ENCODE data around the gene MYL1. TPM values are rescaled to one million over a fixed set of nuclear protein-coding genes. Genes with fewer than 3 reads are reported as not detected.

Gene MYL1
- total RNA-seq, 1 donor from 2014 or later, result not detected

- H3K27me3 Mint-ChIP-seq, result peaks cover 3% of the 10 kb centered on the region
- H3K27ac Mint-ChIP-seq, result no peak overlapping the region
- no peaks in the 10 kb centered on the region for H3K9me3 Mint-ChIP-seq (ENCODE audit: low read depth)
- no peaks in the 10 kb centered on the region for H3K36me3 Mint-ChIP-seq (ENCODE audit: insufficient read depth)
- TF ChIP-seq CTCF (IDR thresholded peaks at IDR 0.05; ENCODE audit: unreplicated experiment), result no peak
- no peaks in the 10 kb centered on the region for H3K4me1 Mint-ChIP-seq (ENCODE audit: low read depth)
- DNase-seq (ENCODE audit: low spot score, unreplicated experiment), result no peak
- no peak overlapping the region for H3K4me3 Mint-ChIP-seq (ENCODE audit: low read depth)
Measured at GRCh38 chr2:210299866-210300373, 15.1 kb downstream of the MYL1 start.

- TF ChIP-seq CTCF (IDR thresholded peaks at IDR 0.05; ENCODE audit: unreplicated experiment), result no peak
- Mint-ChIP-seq H3K36me3 (ENCODE audit: insufficient read depth) (no peaks in the 10 kb centered on the region), H3K4me1 (ENCODE audit: low read depth) (peaks cover 3% of the 10 kb centered on the region), H3K27me3 (no peaks in the 10 kb centered on the region), H3K9me3 (ENCODE audit: low read depth) (peaks cover 5% of the 10 kb centered on the region), H3K4me3 (ENCODE audit: low read depth) (no peak overlapping the region), H3K27ac (no peak overlapping the region)
- DNase-seq (ENCODE audit: low spot score, unreplicated experiment), result no peak
Measured at GRCh38 chr2:210288408-210288807, 26.6 kb downstream of the MYL1 start.

- no peak overlapping the region for H3K27ac Mint-ChIP-seq
- H3K27me3 Mint-ChIP-seq, result no peaks in the 10 kb centered on the region
- no peak for DNase-seq (ENCODE audit: low spot score, unreplicated experiment)
- peaks cover 3% of the 10 kb centered on the region for H3K4me1 Mint-ChIP-seq (ENCODE audit: low read depth)
- no peaks in the 10 kb centered on the region for H3K36me3 Mint-ChIP-seq (ENCODE audit: insufficient read depth)
- TF ChIP-seq CTCF (IDR thresholded peaks at IDR 0.05; ENCODE audit: unreplicated experiment), result no peak
- no peak overlapping the region for H3K4me3 Mint-ChIP-seq (ENCODE audit: low read depth)
- peaks cover 12% of the 10 kb centered on the region for H3K9me3 Mint-ChIP-seq (ENCODE audit: low read depth)
Measured at GRCh38 chr2:210287301-210287700, 27.7 kb downstream of the MYL1 start.

GRCh38 chr2:210286123-210286680 is 28.8 kb downstream of the MYL1 start:
- Mint-ChIP-seq H3K9me3 (ENCODE audit: low read depth) (peaks cover 12% of the 10 kb centered on the region), H3K27me3 (no peaks in the 10 kb centered on the region), H3K4me3 (ENCODE audit: low read depth) (no peak overlapping the region), H3K36me3 (ENCODE audit: insufficient read depth) (no peaks in the 10 kb centered on the region), H3K4me1 (ENCODE audit: low read depth) (peaks cover 3% of the 10 kb centered on the region), H3K27ac (no peak overlapping the region)
- no peak for DNase-seq (ENCODE audit: low spot score, unreplicated experiment)
- no peak for TF ChIP-seq CTCF (IDR thresholded peaks at IDR 0.05; ENCODE audit: unreplicated experiment)

- no peak for DNase-seq (ENCODE audit: low spot score, unreplicated experiment)
- Mint-ChIP-seq H3K4me1 (ENCODE audit: low read depth) (no peaks in the 10 kb centered on the region), H3K9me3 (ENCODE audit: low read depth) (peaks cover 4% of the 10 kb centered on the region), H3K27ac (no peak overlapping the region), H3K36me3 (ENCODE audit: insufficient read depth) (no peaks in the 10 kb centered on the region), H3K4me3 (ENCODE audit: low read depth) (no peak overlapping the region), H3K27me3 (no peaks in the 10 kb centered on the region)
- no peak for TF ChIP-seq CTCF (IDR thresholded peaks at IDR 0.05; ENCODE audit: unreplicated experiment)
Measured at GRCh38 chr2:210277133-210277532, 37.8 kb downstream of the MYL1 start.

All from progenitor cell of endocrine pancreas (in vitro differentiated cells).